Skin of body (tissue), 2 donors: Measurements from ENCODE around the gene RFX8. TPM values are rescaled to one million over a fixed set of nuclear protein-coding genes. Genes with fewer than 3 reads are reported as not detected.
"Not testable (repeated sequence)": the region's sequence is repeated elsewhere in the genome, so short reads cannot be mapped to it uniquely, and the experiment has no call there.

Source experiments
- DNase-seq: peaks from one replicate; lab custom pipeline; 2025; lab: John Stamatoyannopoulos, UW
- total RNA-seq: library from RNA; depleted of rRNA; stranded (reverse); fragments of >200 nt; gene quantifications from one replicate; pipeline ENCODE4 v1.2.3, GENCODE V29; 2014

RFX8 gene
- total RNA-seq, 1 donor from 2014 or later, result 1.2 TPM

DNA sequence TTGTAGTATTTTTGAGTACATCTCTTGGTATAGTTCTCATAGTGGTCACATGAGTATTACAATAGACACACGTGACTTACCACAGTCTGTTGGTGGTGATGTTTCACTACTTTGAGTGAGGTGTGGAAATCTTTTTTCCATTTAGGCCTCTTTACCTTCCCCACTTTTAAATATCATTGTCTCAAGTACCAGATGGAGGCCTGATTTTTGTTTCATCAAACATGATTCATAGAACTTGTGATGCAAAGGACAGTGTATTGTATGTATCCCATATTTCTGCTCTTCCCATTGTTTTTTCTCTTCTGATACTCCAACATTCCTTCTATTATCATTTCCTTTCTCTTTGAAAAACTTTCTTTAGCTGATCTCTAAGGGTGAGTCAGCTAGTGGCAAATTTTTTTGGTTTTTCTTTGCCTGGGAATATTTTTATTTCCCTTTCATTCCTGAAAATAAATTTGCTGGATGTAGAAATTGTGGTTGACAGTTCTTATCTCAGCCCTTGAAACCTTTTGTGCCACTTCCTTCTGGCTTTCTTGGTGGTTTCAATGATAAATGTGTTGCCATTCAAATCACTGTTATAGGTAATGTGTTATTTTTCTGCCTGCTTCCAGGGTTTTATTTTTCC, 32.8 kb downstream of the RFX8 start:
- DNase-seq, result no peak

DNA sequence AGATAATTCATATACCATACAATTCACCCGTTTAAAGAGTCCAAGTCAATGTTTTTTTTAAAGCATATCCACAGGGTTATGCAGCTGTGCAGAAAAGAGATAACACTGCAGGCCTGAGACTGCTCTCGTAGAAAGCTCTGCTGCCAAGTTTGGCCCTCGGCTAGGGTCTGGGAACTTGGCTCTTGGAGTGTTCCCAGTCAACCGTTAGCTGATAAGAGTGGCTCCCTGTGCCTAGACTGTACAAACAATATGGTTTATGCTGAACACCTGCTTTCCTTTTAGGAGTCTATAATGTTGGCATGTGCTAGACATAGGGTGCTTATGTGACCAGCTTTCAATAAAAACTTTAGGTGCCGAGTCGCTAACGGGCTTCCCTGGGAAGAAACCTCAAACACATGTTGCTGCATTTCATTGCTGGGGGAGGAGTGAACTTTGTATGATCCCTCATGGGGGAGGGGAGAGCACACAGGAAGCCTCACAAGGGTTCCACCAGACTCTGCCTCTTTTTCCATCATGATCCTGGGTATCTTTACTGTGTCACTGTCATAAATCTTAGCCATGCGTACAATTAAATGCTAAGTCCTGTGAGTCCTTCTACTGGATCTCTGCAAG, 34.7 kb downstream of the RFX8 start:
- DNase-seq, result no peak

DNA sequence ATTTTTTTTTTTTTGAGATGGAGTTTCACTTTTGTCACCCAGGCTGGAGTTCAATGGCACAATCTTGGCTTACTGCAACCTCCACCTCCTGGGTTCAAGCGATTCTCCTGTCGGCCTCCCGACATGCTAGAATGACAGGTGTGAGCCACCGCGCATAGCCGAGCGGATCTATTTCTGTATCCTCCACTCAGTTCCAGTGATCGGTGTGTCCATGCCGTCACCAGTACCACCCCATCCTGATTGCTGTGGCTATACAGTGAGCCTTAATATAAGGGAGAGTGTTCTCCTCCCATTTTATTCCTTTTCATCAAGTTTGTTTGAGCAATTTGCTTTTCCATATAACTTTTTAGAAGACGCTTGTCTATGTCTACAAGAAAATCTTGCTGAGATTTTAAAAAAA, 35.2 kb downstream of the RFX8 start:
- no peak for DNase-seq

DNA sequence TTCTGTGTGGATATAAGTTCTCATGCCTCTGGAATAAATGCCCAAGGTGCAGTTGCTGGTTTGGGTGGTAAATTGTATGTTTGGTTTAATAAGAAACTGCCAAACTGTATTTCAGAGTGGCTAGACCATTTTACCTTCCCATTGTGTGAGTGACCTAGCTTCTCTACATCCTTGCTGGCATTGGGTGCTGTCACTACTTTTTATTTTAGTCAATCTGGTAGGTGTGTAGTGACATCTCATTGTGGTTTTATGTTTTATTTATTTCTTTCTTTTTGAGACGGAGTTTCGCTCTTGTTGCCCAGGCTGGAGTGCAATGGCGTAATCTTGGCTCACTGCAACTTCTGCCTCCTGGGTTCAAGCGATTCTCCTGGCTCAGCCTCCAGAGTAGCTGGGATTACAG, 36.4 kb downstream of the RFX8 start:
- not testable (repeated sequence) for DNase-seq

DNA sequence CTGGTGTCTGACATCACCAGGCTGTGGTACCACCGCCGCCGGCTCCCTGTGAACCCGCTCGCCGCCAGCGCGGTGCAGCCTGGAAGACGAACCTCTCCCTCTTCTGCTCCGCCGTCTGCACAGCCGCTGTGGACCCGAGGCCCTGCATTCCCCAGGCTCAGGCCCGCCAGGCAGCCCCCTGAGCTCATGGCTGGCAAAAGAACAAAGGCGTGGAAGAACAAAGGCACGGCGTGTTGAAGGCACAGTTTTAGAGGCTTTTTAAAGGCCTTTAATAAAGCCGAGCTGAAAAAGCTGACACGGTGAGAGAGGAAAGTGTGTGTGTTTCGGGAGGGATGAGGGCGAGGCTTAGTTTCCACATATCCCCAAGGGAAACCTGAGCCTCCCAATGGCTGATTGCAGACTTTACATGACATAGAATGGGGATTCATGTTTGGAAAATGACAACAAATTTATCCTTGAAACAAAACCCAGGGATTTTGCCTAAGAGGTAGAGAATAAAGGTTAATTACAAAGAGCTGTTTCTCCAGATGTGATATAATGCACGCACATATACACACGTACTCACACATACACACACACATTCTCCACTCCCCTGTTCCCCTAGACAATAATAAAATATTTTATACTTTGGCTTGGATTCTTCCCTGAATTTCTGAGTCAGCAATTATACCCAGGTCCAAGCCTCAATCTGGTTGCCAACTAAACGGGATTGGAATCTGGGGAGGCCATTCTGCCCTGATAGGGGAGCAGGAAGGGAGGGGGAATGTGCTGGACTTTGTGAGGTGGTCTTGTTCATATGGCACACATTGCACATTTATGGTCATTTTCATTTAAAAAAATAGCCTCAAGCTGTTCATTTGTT, 39.7 kb downstream of the RFX8 start:
- DNase-seq, result peak; percentile 63

DNA sequence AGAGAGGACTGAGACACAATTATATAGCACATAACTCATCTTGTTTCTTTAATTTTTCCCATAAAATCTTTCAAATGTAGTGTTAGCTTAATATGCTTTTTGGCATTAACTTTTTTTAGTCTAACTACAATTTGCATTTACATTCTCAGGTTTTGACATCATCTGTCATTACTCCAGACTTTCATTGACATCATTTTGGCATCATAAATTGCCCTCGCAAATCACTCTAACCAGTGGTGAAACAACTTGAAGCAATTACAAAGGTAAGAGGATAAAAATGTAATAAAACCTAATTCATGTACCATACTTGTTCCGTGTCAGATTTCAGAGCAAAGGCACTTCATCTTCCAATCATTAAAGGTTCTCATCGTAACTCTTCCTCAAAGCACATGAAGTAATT, 41.4 kb downstream of the RFX8 start:
- DNase-seq, result peak; percentile 35

DNA sequence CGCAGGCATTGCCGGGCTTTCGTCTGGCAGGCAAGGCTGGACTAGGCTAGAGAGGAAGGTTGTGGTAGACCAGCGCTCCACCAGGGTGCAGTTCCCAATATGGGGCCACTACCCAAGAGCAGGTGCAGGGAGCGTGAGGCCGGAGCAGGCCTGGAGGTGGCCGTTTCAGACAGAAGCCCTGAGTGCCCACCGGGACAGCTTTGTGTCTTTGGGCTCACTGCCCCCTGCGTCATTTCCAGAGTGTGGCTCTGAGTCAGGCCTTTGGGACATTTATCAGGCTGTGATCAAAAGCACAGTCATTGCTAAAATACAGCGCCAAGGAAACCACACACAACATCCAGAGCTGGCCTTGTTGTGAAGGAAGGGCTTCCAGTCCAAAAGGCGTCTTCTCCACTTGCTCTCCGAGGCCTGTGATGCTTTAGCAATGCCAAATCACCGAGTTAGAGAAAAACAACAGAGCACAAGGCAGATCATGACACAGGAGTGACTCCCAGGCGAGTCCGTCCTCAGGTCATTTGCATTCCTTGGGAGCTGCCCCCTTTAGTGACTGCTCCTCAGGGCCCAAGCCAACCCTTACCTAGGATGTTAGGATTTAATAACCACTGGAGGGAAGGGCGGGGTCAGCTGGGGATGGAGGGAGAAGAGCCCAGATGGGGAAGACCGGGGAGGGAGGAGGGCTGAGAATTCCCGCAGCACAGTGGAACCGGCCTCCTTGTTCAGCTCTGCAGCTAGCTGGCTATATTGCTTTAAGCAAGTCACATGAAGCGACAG, 42.3 kb downstream of the RFX8 start:
- DNase-seq, result no peak

DNA sequence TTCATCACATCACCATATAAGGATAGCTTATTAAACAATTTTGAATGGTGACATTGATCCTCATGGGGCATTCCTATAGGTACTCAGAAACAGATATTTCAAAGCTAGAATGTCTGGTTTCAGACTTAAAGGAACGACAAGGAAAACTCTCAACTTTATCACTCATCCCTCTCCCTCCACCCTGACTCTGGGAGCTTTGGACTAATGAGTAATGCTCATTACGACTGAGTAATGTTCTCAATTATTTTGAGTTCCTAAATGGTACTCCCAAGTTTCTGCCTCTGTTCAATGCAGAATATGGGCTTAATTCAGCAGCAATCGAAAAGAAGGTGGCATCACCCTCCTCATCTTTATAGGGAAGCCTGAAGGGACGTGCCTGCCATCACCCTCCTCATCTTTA, 43.4 kb downstream of the RFX8 start:
- no peak for DNase-seq

DNA sequence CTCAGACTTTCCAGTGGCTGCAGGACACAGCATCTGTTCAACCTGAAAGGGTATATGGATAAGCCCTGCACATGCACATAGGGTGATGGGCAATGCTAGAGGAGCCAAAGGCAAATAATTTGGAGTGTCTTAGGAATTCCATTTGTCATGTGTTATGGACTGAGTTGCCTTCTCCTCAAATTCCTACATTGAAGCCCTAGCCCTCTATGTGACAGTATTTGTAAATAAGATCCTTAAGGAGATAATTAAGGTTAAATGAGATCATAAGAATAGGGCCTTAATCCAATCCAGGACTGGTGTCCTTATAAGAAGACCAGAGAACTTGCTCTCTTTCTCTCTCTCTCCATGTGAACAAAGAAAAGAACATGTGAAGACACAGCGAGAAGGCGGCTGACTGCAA, 44.8 kb downstream of the RFX8 start:
- no peak for DNase-seq

DNA sequence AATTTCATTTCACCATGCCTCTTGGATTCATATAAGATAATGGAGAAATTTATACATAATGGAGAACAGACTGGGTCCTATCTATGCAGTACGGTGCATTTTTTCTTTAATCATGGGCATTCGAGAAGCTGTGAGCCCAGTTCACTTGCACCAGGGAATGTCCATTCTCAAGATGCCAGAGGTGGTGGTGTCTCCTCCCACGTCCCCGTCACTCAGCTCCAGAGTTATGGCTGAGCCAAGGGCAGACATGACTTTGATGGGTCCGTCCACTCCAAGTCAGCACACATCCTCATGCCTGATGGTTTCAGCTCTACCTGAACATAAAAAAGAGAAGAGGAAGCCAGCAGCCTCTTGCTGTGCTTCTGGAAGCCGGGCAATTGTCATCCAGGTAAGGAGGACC, 45.5 kb downstream of the RFX8 start:
- no peak for DNase-seq

DNA sequence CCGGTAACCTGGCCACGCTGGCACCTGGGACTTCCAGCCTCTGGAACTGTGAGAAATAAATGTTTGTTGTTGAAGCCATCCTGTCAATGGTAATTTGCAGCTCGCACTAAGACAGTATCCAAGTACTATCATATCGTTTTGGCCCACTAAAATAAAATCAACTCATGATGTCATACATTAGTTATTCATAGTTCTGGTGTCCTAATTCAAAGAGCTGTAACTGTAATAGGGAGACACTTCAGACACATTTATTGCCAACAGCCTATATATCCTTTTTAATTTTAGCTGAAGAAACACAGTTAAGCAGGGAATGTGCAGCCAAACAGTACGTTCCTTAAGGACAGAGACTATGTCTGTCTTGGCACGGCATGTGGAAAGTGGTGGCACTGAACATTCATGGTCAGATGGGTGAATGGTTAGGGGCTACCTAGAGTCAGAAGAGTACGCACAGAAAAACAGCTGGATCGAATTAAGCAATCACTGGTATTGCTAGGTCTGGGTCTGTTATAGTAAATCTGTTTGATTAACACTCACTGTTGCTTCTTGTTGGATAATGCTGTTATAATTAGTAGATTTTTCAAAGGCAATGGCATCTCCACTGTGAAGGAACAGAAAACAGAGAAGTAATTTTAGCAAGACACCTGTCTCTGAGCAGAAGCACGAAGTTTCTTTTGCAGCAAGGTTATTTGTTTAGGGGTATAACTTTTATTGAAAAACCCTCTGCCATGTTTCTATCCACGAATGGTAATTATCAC, 46.3 kb downstream of the RFX8 start:
- DNase-seq, result no peak

DNA sequence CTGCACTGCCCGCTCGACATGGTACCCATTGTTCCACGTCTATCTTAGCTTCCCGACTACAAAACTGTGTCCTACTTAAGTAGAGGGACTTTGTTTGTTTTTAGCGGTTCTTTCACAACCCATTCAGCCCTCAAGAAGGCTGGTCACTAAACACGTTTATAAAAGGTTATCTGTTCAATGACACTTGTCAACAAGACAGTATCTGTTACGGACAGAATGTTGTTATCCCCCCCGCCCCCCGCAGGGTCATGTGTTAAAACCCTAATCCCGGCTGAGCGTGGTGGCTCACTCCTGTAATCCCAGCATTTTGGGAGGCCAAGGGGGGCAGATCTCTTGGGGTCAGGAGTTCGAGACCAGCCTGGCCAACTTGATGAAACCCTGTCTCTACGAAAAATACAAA, 47.2 kb downstream of the RFX8 start:
- DNase-seq, result no peak

DNA sequence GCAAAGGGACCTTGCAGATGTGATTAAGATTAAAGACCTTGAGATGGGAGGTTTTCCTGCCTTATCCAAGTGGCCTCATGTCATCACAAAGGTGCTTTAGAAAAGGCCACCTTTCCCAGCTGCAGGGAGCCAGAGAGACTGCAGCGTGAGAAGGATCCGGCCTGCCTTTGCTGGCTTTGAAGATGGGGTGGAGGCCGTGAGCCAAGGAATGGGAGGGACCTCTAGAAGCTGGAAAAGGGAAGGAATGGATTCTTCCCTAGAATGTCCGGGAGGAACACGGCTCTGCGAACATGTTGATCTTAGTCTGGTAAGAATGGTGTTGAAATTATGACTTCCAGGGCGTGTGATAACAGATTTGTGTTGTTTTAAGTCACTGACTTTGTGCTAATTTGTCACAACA, 47.7 kb downstream of the RFX8 start:
- DNase-seq, result no peak

DNA sequence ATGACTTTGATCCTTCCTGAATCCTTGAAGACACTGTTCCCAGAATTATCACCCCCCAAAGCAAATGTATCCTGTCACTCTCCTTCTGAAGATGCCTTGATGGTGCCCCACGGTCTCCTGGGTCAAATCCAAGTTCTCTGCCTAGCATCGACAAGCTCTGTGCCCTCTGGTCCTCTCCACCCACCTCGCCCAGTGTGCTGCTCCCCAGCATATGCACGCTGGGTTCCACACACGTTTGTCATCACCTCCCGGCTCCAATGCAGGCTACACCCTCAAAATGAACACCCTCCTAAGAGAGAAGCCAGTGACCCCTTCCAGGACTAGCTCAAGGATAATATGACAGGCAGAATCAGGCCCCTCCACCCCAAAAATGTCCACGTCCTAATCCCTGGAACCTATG, 48.1 kb downstream of the RFX8 start:
- no peak for DNase-seq

DNA sequence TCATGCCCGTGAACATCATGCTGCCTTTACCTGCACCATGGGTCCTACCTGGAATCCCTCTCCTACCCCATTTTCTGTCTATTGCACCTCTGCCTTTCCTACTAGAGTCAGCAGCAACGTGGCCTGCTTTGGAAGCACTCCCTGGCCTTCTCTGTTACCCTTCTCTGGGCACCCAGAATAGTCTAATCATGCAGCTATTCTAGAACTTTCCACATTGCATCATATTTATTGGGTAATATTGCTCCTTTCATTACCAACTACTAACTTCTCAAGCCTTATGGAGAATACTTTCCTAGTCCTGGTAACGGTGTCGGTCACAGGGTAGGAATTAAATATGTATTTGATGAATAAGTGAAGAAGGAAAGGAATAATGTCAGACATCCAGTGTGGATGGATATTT, 54.3 kb downstream of the RFX8 start:
- no peak for DNase-seq

DNA sequence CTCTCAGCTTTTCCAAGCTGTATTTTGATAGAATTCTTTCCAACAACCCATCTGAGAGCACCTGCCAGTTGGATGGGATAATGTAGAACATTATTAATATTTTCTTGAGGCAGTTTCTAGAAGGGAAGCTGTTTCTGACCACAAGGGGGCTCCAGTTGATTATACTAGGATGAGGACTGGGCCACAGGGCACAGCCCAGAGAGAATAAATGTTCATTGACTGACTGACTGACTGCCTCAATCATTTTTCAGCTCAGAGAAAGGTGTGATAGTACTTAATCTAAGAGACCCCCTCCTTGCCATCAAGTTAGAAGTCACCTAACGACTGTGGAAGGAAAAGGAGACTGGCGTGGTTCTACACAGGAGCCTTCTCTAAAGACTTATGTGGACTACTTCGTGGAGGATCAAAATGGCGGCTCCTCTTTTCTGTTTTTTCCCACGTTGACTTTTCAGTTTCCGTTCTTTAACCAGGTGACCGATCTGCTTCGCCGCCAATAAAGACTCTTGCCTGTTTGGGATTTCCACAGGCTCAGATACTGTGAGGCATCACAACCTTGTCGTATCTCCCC, 55.7 kb downstream of the RFX8 start:
- peak; percentile 30 for DNase-seq

DNA sequence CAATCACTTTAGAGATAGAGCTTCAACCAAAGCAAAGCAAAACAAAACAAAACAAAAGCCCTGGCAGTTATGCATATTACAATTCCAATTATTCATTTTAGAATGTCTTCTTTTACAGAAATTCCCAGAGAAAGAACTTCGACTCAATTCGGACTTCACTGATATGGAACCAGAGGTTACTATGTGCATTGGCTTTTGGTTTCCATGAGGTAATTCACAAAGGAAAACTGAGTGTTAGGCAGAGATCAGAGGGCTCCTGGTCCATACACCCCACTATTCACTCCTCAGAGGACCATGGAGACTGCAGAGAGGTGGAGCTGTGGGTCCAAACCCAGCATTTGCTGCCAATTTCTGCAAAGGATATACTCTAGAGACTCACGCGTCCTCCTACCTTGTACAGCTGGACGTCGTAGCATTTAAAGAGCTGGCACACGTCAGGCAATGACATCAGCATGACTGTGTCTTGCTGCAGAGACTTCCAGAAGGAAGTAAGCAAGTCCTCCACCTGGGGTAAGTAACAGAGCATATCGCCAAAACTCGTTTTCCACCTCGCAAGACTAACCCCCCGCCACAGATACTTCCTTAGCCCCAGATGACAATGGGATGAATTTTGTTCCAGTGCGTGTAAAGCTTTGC, 56.3 kb downstream of the RFX8 start:
- peak; percentile 19 for DNase-seq

DNA sequence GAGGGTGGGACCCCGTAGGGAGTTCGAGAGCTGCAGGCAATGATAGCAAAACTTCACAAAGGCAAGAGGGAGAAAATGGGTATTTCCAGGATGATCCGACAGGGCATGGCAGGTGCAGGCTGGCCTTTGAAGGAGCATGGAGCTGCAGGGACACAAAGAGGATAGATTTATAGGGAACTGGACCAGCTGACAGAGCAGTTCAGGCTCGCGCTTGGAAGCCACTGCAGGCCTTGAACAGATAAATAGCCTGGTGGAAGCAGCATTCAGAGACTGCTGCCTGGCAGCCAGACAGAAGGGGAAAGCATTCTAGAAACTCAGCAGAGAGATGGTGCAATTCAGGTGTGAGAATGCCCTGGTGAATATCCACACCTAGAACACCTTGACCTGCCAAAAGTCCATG, 58.3 kb downstream of the RFX8 start:
- DNase-seq, result no peak

DNA sequence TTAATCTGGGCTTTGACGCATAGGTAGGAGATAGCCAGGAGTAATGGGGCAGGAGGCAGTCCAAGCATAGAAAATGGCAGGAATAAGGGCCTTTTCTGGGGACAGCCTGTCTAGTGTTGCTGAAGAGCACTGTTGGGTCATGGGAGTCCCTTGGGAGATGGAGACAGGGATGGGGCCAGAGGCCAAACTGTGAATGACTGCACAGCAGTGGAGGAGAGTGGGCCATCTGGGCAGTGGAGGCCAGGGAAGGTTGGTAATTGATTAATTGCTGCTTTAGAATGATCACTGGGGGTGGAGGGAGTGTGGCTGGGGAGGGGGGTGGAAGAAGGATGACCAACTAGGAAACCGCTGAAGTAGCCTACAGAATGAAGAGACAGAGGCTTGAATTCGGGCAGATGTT, 59.0 kb downstream of the RFX8 start:
- no peak for DNase-seq

DNA sequence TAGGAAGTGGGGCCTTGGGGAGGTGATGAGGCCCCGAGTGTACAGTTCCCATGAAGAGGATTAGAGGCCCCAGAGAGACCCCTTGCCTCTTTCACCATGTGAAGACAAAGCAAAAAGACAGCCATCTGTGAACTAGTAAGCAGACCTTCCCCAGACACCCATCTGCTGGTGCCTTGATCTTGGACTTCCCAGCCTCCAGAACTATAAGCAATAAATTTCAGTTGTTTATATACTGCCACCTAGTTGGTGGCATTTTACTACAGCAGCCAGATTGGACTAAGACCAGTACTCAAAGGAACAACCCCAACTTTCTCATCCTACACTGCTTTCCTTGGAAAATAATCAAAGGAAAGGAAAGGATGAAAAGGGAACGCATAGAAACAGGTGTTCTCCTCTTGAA, 59.7 kb downstream of the RFX8 start:
- DNase-seq, result no peak
